HUES6 (cell line): ENCODE data around the gene UBE2K.
"Not testable (repeated sequence)": the region's sequence is repeated elsewhere in the genome, so short reads cannot be mapped to it uniquely, and the experiment has no call there.

ENCODE experiments used
- H3K27ac ChIP-seq: 2 replicates; pipeline ENCODE4 v1.7.0; 2013; ENCODE audit warnings: low read depth, mild to moderate bottlenecking, low read length, inconsistent platforms
- H3K27me3 ChIP-seq: 2 replicates; pipeline ENCODE4 v1.6.1; 2013; ENCODE audit warnings: low read length; ENCODE audit not compliant: control insufficient read depth, insufficient read depth
- H3K36me3 ChIP-seq: 2 replicates; pipeline ENCODE4 v1.6.1; 2013; ENCODE audit warnings: low read length; ENCODE audit not compliant: control insufficient read depth, insufficient read depth
- H3K4me1 ChIP-seq: 2 replicates; pipeline ENCODE4 v1.6.1; 2013; ENCODE audit warnings: low read length; ENCODE audit not compliant: control insufficient read depth, insufficient read depth
- H3K4me3 ChIP-seq: 2 replicates; pipeline ENCODE4 v1.5.1; 2013; ENCODE audit warnings: low read depth, low read length
- H3K9ac ChIP-seq: one replicate; pipeline ENCODE4 v1.6.1; 2013; ENCODE audit warnings: mild to moderate bottlenecking, low read length
- H3K9me3 ChIP-seq: 2 replicates; pipeline ENCODE4 v1.6.1; 2013; ENCODE audit warnings: low read depth, low read length; ENCODE audit not compliant: control insufficient read depth, insufficient read depth

The UBE2K gene

GRCh38 chr4:39731908-39732307 is 34.0 kb downstream of the UBE2K start:
- Histone ChIP-seq H3K27me3 (no peaks in the 10 kb centered on the region), H3K36me3 (peaks cover 3% of the 10 kb centered on the region; the same call in 1 of the 2 replicates), H3K9me3 (no peaks in the 10 kb centered on the region), H3K4me1 (no peaks in the 10 kb centered on the region; the same call in none of the 2 replicates), H3K9ac (no peak overlapping the region), H3K27ac (no peak overlapping the region), H3K4me3 (no peak overlapping the region)

- Histone ChIP-seq H3K4me1 (no peaks in the 10 kb centered on the region; the same call in none of the 2 replicates), H3K9ac (no peak overlapping the region), H3K4me3 (no peak overlapping the region), H3K27me3 (no peaks in the 10 kb centered on the region), H3K27ac (no peak overlapping the region), H3K9me3 (no peaks in the 10 kb centered on the region), H3K36me3 (peaks cover 5% of the 10 kb centered on the region)
Observed at GRCh38 chr4:39732728-39733127, 34.8 kb downstream of the UBE2K start.

GRCh38 chr4:39739591-39739990 is 41.7 kb downstream of the UBE2K start:
- H3K9me3 ChIP-seq, H3K4me3 ChIP-seq, H3K4me1 ChIP-seq, H3K27me3 ChIP-seq, H3K27ac ChIP-seq, H3K9ac ChIP-seq: not testable (repeated sequence)
- peaks cover 15% of the 10 kb centered on the region for H3K36me3 ChIP-seq

- H3K4me3 ChIP-seq, result no peak overlapping the region
- H3K27ac ChIP-seq, result no peak overlapping the region
- H3K36me3 ChIP-seq, result peaks cover 22% of the 10 kb centered on the region
- H3K9me3 ChIP-seq, result no peaks in the 10 kb centered on the region
- no peaks in the 10 kb centered on the region for H3K27me3 ChIP-seq
- H3K9ac ChIP-seq, result no peak overlapping the region
- H3K4me1 ChIP-seq, result no peaks in the 10 kb centered on the region
Observed at GRCh38 chr4:39741401-39741800, 43.5 kb downstream of the UBE2K start.

GRCh38 chr4:39745920-39746319 is 48.0 kb downstream of the UBE2K start:
- Histone ChIP-seq H3K36me3 (peaks cover 42% of the 10 kb centered on the region), H3K4me3 (no peak overlapping the region), H3K4me1 (no peaks in the 10 kb centered on the region), H3K27me3 (no peaks in the 10 kb centered on the region), H3K27ac (no peak overlapping the region), H3K9me3 (no peaks in the 10 kb centered on the region), H3K9ac (no peak overlapping the region)

GRCh38 chr4:39750216-39750615 is 52.3 kb downstream of the UBE2K start:
- H3K4me3 ChIP-seq, result no peak overlapping the region
- peaks cover 47% of the 10 kb centered on the region for H3K36me3 ChIP-seq
- no peaks in the 10 kb centered on the region for H3K9me3 ChIP-seq

GRCh38 chr4:39754309-39754708 is 56.4 kb downstream of the UBE2K start:
- H3K9me3 ChIP-seq, result no peaks in the 10 kb centered on the region
- H3K36me3 ChIP-seq, result peaks cover 51% of the 10 kb centered on the region
- H3K4me1 ChIP-seq, result peaks cover 5% of the 10 kb centered on the region; the same call in 1 of the 2 replicates
- H3K4me3 ChIP-seq, result no peak overlapping the region
- no peaks in the 10 kb centered on the region for H3K27me3 ChIP-seq
- H3K27ac ChIP-seq, result no peak overlapping the region
- H3K9ac ChIP-seq, result no peak overlapping the region

More at GRCh38 chr4:39750216-39750615, 52.3 kb downstream of the UBE2K start:
- no peak overlapping the region for H3K27ac ChIP-seq
- H3K27me3 ChIP-seq, result no peaks in the 10 kb centered on the region
- H3K9ac ChIP-seq, result no peak overlapping the region
- H3K4me1 ChIP-seq, result peaks cover 5% of the 10 kb centered on the region; the same call in 1 of the 2 replicates

GRCh38 chr4:39756159-39756558 is 58.2 kb downstream of the UBE2K start:
- Histone ChIP-seq H3K9ac (no peak overlapping the region), H3K36me3 (peaks cover 58% of the 10 kb centered on the region), H3K27ac (no peak overlapping the region), H3K9me3 (no peaks in the 10 kb centered on the region), H3K27me3 (no peaks in the 10 kb centered on the region), H3K4me1 (peaks cover 5% of the 10 kb centered on the region; the same call in 1 of the 2 replicates), H3K4me3 (no peak overlapping the region)

- Histone ChIP-seq H3K27ac (no peak overlapping the region), H3K36me3 (peaks cover 65% of the 10 kb centered on the region), H3K27me3 (no peaks in the 10 kb centered on the region), H3K9ac (no peak overlapping the region), H3K4me1 (peaks cover 4% of the 10 kb centered on the region; the same call in 1 of the 2 replicates), H3K9me3 (no peaks in the 10 kb centered on the region), H3K4me3 (no peak overlapping the region)
Observed at GRCh38 chr4:39758176-39758575, 60.2 kb downstream of the UBE2K start.

- Histone ChIP-seq H3K9ac (no peak overlapping the region), H3K4me1 (no peaks in the 10 kb centered on the region), H3K9me3 (no peaks in the 10 kb centered on the region), H3K27ac (no peak overlapping the region), H3K27me3 (no peaks in the 10 kb centered on the region), H3K36me3 (peaks cover 76% of the 10 kb centered on the region), H3K4me3 (no peak overlapping the region)
Observed at GRCh38 chr4:39759569-39759968, 61.6 kb downstream of the UBE2K start.

GRCh38 chr4:39761005-39761667 is 63.2 kb downstream of the UBE2K start:
- Histone ChIP-seq H3K27ac (no peak overlapping the region), H3K27me3 (no peaks in the 10 kb centered on the region), H3K36me3 (peaks cover 76% of the 10 kb centered on the region), H3K4me3 (no peak overlapping the region), H3K9ac (no peak overlapping the region), H3K9me3 (no peaks in the 10 kb centered on the region), H3K4me1 (no peaks in the 10 kb centered on the region)
